Heart left ventricle (tissue), 13 donors: ENCODE data around the gene NGFR.

Experiments used
- POLR2A ChIP-seq, 2 donors: fragments of 450-650 bp; IDR thresholded peaks; one replicate each; pipeline ENCODE4 v1.6.1; 2017; ENCODE audit warnings: antibody characterized with exemption in 2 of 2, mild to moderate bottlenecking in 2 of 2, moderate library complexity in 2 of 2
- TF ChIP-seq, protein P1 (sequence below), 12 donors: fragments of 200-600 bp; sonication (generic) in 4 of 12; IDR thresholded peaks; one replicate each; pipeline versions ENCODE4 v1.5.0 to v1.8.0; 2018 to 2022; ENCODE audit warnings: antibody characterized with exemption in 12 of 12, mild to moderate bottlenecking in 5 of 12
- donor health status: ischemic (EF 13 %, LVEDD 7.1; RV severe dilation, severe dysfunction).
- donor health status: DM: no; HTN: yes; CAD: no.
- donor health status: DM: no; HTN: no; CAD: no.
- donor health status: ischemic (EF 25% LVEDD 6.9; RV normal size, moderate dysfunction).
- donor health status: ischemic (EF 25% LVEDD 5.7; RV mildly dilated, moderate dysfunction).
- donor health status: ischemic (EF 35%, LVEDD 5.7; RV mildly dilated, moderate dysfunction).
- donor health status: nonischemic (EF 11% LVEDD 7.7; RV severe dilation, severe dysfunction).
- donor health status: DM: yes; HTN: yes; CAD: no.
- donor health status: PGD.
- donor health status: ischemic (EF 29% LVEDD 5.4; RV normal size, mild dysfunction).
- donor health status: nonischemic (EF 23%, LVEDD 6.1; RV moderate dilation, normal function).

DNA sequence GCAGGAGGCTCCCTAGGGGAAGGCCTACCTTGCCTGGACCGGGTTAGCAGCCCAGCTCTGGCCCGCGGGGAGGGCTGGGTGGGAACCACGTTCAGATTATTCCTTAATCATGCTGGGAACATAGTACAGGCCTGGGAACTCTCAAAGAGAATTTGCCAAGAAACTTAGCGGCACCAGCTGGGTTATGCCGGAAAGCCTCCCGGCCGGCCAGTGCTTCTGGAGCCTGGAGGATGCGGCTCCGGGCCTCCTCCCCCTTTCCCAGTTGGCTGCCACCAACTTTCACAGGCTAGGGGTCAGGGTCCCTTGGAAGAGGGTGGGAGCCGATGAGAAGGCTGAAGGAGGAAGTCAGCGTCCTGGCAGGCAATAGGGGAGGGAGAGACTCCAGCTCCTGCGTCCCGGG is 10.8 kb downstream of the NGFR start:
- TF ChIP-seq, protein P1, sequence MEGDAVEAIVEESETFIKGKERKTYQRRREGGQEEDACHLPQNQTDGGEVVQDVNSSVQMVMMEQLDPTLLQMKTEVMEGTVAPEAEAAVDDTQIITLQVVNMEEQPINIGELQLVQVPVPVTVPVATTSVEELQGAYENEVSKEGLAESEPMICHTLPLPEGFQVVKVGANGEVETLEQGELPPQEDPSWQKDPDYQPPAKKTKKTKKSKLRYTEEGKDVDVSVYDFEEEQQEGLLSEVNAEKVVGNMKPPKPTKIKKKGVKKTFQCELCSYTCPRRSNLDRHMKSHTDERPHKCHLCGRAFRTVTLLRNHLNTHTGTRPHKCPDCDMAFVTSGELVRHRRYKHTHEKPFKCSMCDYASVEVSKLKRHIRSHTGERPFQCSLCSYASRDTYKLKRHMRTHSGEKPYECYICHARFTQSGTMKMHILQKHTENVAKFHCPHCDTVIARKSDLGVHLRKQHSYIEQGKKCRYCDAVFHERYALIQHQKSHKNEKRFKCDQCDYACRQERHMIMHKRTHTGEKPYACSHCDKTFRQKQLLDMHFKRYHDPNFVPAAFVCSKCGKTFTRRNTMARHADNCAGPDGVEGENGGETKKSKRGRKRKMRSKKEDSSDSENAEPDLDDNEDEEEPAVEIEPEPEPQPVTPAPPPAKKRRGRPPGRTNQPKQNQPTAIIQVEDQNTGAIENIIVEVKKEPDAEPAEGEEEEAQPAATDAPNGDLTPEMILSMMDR (IDR thresholded peaks at IDR 0.05), result no peak
- no peak for TF ChIP-seq POLR2A (IDR thresholded peaks at IDR 0.05)
